ENCODE measurements around the gene CST3.

The CST3 gene

DNA sequence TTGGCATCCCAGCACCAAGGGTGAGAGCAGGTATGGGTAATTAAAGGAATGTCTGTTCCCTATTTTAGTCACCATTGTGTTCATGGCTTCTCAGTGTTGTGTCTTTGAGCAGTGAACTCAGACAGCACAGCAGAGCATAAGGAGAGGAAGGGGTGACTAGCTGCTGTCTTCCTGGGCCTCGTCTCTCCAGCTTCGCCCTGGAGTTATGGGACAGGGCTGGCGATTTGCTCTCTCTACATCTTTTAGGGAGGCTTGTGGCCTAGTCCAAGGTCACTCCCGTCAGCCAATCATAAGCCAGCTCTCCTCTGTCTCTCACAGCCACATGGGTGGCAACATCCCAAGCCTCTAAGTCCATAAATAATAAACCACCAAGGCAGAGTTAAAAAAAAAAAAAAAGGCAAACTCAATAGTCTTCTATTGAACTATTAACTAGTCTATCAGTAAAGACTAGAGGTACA lies 7.3 kb downstream of the CST3 start:
- no peak overlapping the region for H3K4me2 ChIP-seq

DNA sequence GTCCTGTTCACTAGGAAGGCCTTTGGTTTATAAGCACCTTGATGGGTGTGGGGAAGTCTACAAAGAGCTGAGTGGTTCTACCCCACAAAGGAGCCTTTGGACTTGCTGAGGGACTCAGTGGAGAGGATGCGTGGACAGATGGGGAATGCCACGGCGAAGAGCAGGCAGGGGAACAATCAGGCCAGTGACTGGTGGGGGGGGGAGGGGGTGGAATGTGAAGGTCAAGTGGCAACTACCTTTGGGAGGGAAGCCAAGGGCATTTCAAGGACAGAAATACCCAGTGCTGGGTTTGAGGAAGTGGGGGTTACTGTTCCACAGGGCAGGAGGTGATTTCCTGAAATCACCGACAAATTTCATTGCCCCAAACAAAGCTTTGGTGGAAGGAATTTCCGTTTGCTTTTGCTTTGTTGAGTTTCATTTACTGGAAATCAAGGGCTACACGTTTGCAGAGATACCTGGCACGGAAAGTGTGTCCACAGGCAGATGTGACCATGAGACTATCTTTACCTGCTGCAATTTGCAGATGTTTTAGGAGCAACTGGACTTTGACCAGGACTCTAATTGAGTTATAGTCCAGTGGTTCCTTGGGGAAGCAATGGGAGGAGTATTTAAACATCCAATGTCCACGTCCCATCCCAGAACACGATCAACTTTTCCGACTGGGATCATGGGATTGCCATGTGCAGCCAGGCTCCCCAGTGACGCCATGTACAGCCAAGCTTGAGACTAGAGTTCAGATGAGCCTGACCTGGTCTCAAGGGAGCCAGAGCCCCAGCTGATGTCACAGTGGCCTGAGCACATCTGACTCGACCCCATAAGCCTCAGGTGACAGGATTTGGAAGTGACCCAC lies 8.0 kb downstream of the CST3 start:
- H3K4me1 ChIP-seq (ENCODE audit: low read depth, poor library complexity, severe bottlenecking) = no peaks in the 10 kb centered on the region
- H3K27ac ChIP-seq = no peak overlapping the region
- no peak overlapping the region for H3K4me2 ChIP-seq

More for the DNA sequence above, 7.3 kb downstream of the CST3 start:
- Histone ChIP-seq H3K9ac (no peak overlapping the region), H3K4me1 (ENCODE audit: low read depth, poor library complexity, severe bottlenecking) (no peaks in the 10 kb centered on the region), H4K20me1 (ENCODE audit: insufficient read depth) (no peaks in the 10 kb centered on the region), H2AFZ (ENCODE audit: low read depth) (no peak overlapping the region), H3K36me3 (ENCODE audit: insufficient read depth) (no peaks in the 10 kb centered on the region), H3K27ac (no peak overlapping the region), H3K27me3 (ENCODE audit: insufficient read depth, low read depth) (no peaks in the 10 kb centered on the region), H3K4me3 (IDR thresholded peaks at IDR 0.05; ENCODE audit: insufficient read depth, low read depth, low read length) (no peak overlapping the region), H3K79me2 (ENCODE audit: insufficient read depth, low read depth) (no peaks in the 10 kb centered on the region)
- TF ChIP-seq, protein P1, sequence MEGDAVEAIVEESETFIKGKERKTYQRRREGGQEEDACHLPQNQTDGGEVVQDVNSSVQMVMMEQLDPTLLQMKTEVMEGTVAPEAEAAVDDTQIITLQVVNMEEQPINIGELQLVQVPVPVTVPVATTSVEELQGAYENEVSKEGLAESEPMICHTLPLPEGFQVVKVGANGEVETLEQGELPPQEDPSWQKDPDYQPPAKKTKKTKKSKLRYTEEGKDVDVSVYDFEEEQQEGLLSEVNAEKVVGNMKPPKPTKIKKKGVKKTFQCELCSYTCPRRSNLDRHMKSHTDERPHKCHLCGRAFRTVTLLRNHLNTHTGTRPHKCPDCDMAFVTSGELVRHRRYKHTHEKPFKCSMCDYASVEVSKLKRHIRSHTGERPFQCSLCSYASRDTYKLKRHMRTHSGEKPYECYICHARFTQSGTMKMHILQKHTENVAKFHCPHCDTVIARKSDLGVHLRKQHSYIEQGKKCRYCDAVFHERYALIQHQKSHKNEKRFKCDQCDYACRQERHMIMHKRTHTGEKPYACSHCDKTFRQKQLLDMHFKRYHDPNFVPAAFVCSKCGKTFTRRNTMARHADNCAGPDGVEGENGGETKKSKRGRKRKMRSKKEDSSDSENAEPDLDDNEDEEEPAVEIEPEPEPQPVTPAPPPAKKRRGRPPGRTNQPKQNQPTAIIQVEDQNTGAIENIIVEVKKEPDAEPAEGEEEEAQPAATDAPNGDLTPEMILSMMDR (conservative IDR thresholded peaks at IDR 0.05; ENCODE audit: low read depth, low read length) = no peak

DNA sequence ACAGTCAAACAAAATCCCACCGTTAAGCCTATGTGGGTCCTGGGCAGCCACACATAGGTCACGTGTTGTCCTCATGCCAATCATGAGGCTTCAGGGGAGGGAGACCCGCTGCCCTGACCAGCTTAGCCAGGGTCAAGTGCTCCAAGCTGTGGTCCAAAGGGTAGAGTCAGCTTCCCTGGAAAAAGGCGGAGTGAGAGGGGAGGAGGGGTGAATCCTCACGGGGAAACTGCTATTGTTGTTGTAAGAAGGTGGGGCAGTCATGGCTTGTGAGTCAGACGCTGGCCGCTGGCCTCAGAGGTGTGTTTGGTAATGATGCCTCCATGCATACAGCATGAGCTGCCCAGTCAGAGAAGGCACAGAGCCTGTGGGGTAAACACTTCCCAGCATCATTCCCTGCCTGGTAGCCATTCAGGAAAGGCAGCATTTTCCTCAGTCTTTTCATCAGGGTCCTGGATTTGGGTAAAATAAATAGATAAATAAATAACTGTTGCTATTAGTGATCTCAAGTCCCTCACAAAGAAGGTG lies 8.7 kb downstream of the CST3 start:
- H3K27ac ChIP-seq = no peak overlapping the region
- H3K9ac ChIP-seq = no peak overlapping the region
- H4K20me1 ChIP-seq (ENCODE audit: insufficient read depth) = no peaks in the 10 kb centered on the region
- H3K4me1 ChIP-seq (ENCODE audit: low read depth, poor library complexity, severe bottlenecking) = no peaks in the 10 kb centered on the region
- no peak overlapping the region for H3K4me3 ChIP-seq (IDR thresholded peaks at IDR 0.05; ENCODE audit: insufficient read depth, low read depth, low read length)
- TF ChIP-seq, protein P1 (conservative IDR thresholded peaks at IDR 0.05; ENCODE audit: low read depth, low read length) = no peak
- H3K79me2 ChIP-seq (ENCODE audit: insufficient read depth, low read depth) = no peaks in the 10 kb centered on the region
- H3K27me3 ChIP-seq (ENCODE audit: insufficient read depth, low read depth) = no peaks in the 10 kb centered on the region
- no peak overlapping the region for H2AFZ ChIP-seq (ENCODE audit: low read depth)
- no peaks in the 10 kb centered on the region for H3K36me3 ChIP-seq (ENCODE audit: insufficient read depth)
- H3K4me2 ChIP-seq = no peak overlapping the region

More for the DNA sequence above, 8.0 kb downstream of the CST3 start:
- no peak overlapping the region for H3K4me3 ChIP-seq (IDR thresholded peaks at IDR 0.05; ENCODE audit: insufficient read depth, low read depth, low read length)
- H3K9ac ChIP-seq = no peak overlapping the region
- H3K36me3 ChIP-seq (ENCODE audit: insufficient read depth) = no peaks in the 10 kb centered on the region
- TF ChIP-seq, protein P1 (conservative IDR thresholded peaks at IDR 0.05; ENCODE audit: low read depth, low read length) = no peak
- H2AFZ ChIP-seq (ENCODE audit: low read depth) = no peak overlapping the region
- H3K27me3 ChIP-seq (ENCODE audit: insufficient read depth, low read depth) = no peaks in the 10 kb centered on the region
- no peaks in the 10 kb centered on the region for H4K20me1 ChIP-seq (ENCODE audit: insufficient read depth)
- H3K79me2 ChIP-seq (ENCODE audit: insufficient read depth, low read depth) = no peaks in the 10 kb centered on the region

DNA sequence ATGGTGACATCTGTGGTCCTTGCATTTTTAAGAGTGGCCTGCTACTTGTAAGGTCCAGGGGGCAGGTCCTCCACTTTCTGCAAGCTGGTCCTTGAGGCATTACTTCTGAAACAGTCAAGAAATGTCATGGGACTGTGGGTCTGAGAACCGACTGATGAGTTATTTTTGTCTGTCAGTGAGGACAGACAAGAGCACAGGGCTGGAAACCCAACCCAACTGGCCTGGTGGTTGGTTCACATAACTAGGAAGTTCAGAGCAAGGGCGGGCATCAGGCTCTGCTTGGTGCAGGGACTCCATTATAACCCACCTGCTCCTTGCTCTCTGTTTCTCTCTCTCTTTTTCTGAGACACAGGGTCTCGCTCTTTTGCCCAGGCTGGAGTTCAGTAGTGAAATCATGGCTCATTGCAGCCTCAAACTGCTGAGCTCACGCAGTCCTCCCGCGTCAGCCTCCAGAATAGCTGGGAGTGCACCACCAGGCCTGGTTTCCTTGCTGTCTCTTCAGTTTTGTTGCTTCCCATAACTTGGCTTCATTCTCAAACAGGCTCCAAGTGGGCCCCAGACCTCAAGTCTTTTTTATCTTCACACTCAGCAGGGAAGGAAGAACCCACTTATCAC lies 9.2 kb downstream of the CST3 start:
- Histone ChIP-seq H3K79me2 (ENCODE audit: insufficient read depth, low read depth) (no peaks in the 10 kb centered on the region), H3K9ac (no peak overlapping the region)
- TF ChIP-seq, protein P1 (conservative IDR thresholded peaks at IDR 0.05; ENCODE audit: low read depth, low read length) = no peak

More for the DNA sequence above, 9.2 kb downstream of the CST3 start:
- Histone ChIP-seq H3K4me3 (IDR thresholded peaks at IDR 0.05; ENCODE audit: insufficient read depth, low read depth, low read length) (no peak overlapping the region), H3K27ac (no peak overlapping the region), H3K27me3 (ENCODE audit: insufficient read depth, low read depth) (no peaks in the 10 kb centered on the region), H4K20me1 (ENCODE audit: insufficient read depth) (no peaks in the 10 kb centered on the region), H2AFZ (ENCODE audit: low read depth) (no peak overlapping the region), H3K4me1 (ENCODE audit: low read depth, poor library complexity, severe bottlenecking) (no peaks in the 10 kb centered on the region), H3K36me3 (ENCODE audit: insufficient read depth) (no peaks in the 10 kb centered on the region), H3K4me2 (no peak overlapping the region)

Measured in KMS-11 (cell line).